ENCODE results near the gene OTOGL. TPM values are rescaled to one million over a fixed set of nuclear protein-coding genes. Genes with fewer than 3 reads are reported as not detected.

OTOGL gene
- total RNA-seq, 1 donor from 2014 or later = 0.51 TPM

GRCh38 chr12:80422550-80422949 is 323.2 kb downstream of the OTOGL start:
- TF ChIP-seq CTCF (IDR thresholded peaks at IDR 0.05; ENCODE audit: unreplicated experiment) = no peak
- no peaks in the 10 kb centered on the region for H3K9me3 Mint-ChIP-seq
- H3K4me1 Mint-ChIP-seq = peaks cover 53% of the 10 kb centered on the region
- no peak overlapping the region for H3K4me3 Mint-ChIP-seq
- H3K27ac Mint-ChIP-seq = peak overlapping the region; percentile 58
- no peak for DNase-seq (ENCODE audit: low spot score in 2 of 2, unreplicated experiment in 2 of 2)
- H3K36me3 Mint-ChIP-seq = no peaks in the 10 kb centered on the region
- H3K27me3 Mint-ChIP-seq (ENCODE audit: low read depth) = no peaks in the 10 kb centered on the region

Other genes with a start within 250 kb of the OTOGL start
- gene PPP1R12A, start 164.4 kb upstream of the OTOGL start, total RNA-seq = 106 to 123 TPM (median 120 TPM) in 3 replicates

Data from mesothelial cell of epicardium (in vitro differentiated cells).